ENCODE measurements around the gene PDZD7. TPM values are rescaled to one million over a fixed set of nuclear protein-coding genes. Genes with fewer than 3 reads are reported as not detected.

PDZD7 gene
- polyA plus RNA-seq, 1 donor from 2014 or later = 1.5 TPM

- H3K27ac ChIP-seq (ENCODE audit: low read length) = no peak overlapping the region
- H3K36me3 ChIP-seq (ENCODE audit: insufficient read depth, low read length) = no peaks in the 10 kb centered on the region
Observed at GRCh38 chr10:101010329-101010728, 20.6 kb downstream of the PDZD7 start.

DNA sequence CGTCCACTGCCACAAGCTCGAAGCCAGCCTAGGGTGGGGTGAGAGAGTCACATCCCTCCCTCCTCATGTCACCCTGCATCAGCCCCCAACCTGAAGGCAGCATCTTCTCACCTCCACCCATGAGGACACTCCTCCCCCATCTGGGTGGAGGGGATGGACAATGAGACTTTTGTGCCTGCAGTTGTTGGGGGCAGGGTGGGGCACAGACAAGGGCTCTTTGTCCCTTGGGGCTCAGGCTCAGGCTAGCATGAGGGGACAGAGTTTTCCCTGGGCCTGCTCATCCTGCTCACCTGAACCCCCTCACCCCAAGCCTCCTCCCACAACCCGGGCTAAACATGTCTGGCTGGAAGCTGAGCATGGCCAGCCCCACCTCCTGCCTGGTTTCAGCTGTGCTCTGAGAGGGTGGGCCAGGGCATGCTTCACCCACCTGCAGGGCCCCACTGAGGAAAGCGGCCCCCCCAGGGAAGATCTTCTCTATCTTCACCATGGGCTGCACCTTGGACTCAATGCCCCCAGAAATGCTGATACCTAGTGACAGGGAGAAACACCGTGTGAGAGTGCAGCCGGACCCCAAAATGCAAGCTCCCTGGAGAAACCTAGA, 22.0 kb downstream of the PDZD7 start:
- H3K36me3 ChIP-seq (ENCODE audit: insufficient read depth, low read length) = no peaks in the 10 kb centered on the region
- H3K9me2 ChIP-seq (ENCODE audit: insufficient read depth, low read length) = no peaks in the 10 kb centered on the region
- no peaks in the 10 kb centered on the region for H3K27me3 ChIP-seq (ENCODE audit: insufficient read depth, low read depth, low read length)
- H3K4me2 ChIP-seq (ENCODE audit: low read length) = no peak overlapping the region
- no peaks in the 10 kb centered on the region for H3F3A ChIP-seq (ENCODE audit: insufficient read depth, low read length, poor library complexity, severe bottlenecking)
- no peaks in the 10 kb centered on the region for H3K79me2 ChIP-seq (replicated peaks; ENCODE audit: insufficient read depth, low read length)
- H4K20me1 ChIP-seq (ENCODE audit: insufficient read depth) = no peaks in the 10 kb centered on the region
- no peak overlapping the region for H2AFZ ChIP-seq (ENCODE audit: low read depth, low read length)
- H3K4me3 ChIP-seq (ENCODE audit: low read length) = no peak overlapping the region
- H3K9me3 ChIP-seq (ENCODE audit: low read length) = no peaks in the 10 kb centered on the region
- no peak overlapping the region for H3K27ac ChIP-seq (ENCODE audit: low read length)
- no peak overlapping the region for H3K9ac ChIP-seq (ENCODE audit: low read length)
- TF ChIP-seq POLR2AphosphoS5 (IDR thresholded peaks at IDR 0.05) (no peak), EZH2 (IDR thresholded peaks at IDR 0.05; ENCODE audit: borderline replicate concordance, insufficient read depth, low read length, poor library complexity, severe bottlenecking) (no peak), EP300 (conservative IDR thresholded peaks at IDR 0.05; ENCODE audit: poor library complexity, severe bottlenecking) (no peak), CTCF (IDR thresholded peaks at IDR 0.05; ENCODE audit: poor library complexity, severe bottlenecking) (no peak), TAF1 (IDR thresholded peaks at IDR 0.05; ENCODE audit: low read depth) (no peak), SMC3 (conservative IDR thresholded peaks at IDR 0.05; ENCODE audit: poor library complexity) (no peak), MXI1 (conservative IDR thresholded peaks at IDR 0.05; ENCODE audit: poor library complexity, severe bottlenecking) (no peak), RAD21 (conservative IDR thresholded peaks at IDR 0.05) (no peak)
- TF ChIP-seq, protein P1, sequence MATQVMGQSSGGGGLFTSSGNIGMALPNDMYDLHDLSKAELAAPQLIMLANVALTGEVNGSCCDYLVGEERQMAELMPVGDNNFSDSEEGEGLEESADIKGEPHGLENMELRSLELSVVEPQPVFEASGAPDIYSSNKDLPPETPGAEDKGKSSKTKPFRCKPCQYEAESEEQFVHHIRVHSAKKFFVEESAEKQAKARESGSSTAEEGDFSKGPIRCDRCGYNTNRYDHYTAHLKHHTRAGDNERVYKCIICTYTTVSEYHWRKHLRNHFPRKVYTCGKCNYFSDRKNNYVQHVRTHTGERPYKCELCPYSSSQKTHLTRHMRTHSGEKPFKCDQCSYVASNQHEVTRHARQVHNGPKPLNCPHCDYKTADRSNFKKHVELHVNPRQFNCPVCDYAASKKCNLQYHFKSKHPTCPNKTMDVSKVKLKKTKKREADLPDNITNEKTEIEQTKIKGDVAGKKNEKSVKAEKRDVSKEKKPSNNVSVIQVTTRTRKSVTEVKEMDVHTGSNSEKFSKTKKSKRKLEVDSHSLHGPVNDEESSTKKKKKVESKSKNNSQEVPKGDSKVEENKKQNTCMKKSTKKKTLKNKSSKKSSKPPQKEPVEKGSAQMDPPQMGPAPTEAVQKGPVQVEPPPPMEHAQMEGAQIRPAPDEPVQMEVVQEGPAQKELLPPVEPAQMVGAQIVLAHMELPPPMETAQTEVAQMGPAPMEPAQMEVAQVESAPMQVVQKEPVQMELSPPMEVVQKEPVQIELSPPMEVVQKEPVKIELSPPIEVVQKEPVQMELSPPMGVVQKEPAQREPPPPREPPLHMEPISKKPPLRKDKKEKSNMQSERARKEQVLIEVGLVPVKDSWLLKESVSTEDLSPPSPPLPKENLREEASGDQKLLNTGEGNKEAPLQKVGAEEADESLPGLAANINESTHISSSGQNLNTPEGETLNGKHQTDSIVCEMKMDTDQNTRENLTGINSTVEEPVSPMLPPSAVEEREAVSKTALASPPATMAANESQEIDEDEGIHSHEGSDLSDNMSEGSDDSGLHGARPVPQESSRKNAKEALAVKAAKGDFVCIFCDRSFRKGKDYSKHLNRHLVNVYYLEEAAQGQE (IDR thresholded peaks at IDR 0.05; ENCODE audit: borderline replicate concordance) = no peak

More at GRCh38 chr10:101010329-101010728, 20.6 kb downstream of the PDZD7 start:
- TF ChIP-seq SMC3 (conservative IDR thresholded peaks at IDR 0.05; ENCODE audit: poor library complexity) (no peak), EZH2 (IDR thresholded peaks at IDR 0.05; ENCODE audit: borderline replicate concordance, insufficient read depth, low read length, poor library complexity, severe bottlenecking) (no peak)
- Histone ChIP-seq H3K9me3 (ENCODE audit: low read length) (no peaks in the 10 kb centered on the region), H3K27me3 (ENCODE audit: insufficient read depth, low read depth, low read length) (peaks cover 7% of the 10 kb centered on the region), H2AFZ (ENCODE audit: low read depth, low read length) (no peak overlapping the region), H3K4me2 (ENCODE audit: low read length) (no peak overlapping the region), H3K9ac (ENCODE audit: low read length) (no peak overlapping the region), H3K4me3 (ENCODE audit: low read length) (no peak overlapping the region), H4K20me1 (ENCODE audit: insufficient read depth) (no peaks in the 10 kb centered on the region), H3F3A (ENCODE audit: insufficient read depth, low read length, poor library complexity, severe bottlenecking) (no peaks in the 10 kb centered on the region), H3K79me2 (replicated peaks; ENCODE audit: insufficient read depth, low read length) (no peaks in the 10 kb centered on the region), H3K9me2 (ENCODE audit: insufficient read depth, low read length) (no peaks in the 10 kb centered on the region)

Measured in neural cell (in vitro differentiated cells).